Activated T-cell treated with anti-CD3 and anti-CD28 coated beads for 48 hours (primary cell): ENCODE measurements around the gene APBB2.
"Not testable (repeated sequence)": the region's sequence is repeated elsewhere in the genome, so short reads cannot be mapped to it uniquely, and the experiment has no call there.

ENCODE experiments used
- DNase-seq: peaks from one replicate; pipeline ENCODE4 v3.0.0-alpha.2; 2020; ENCODE audit warnings: low read depth

APBB2 gene

DNA sequence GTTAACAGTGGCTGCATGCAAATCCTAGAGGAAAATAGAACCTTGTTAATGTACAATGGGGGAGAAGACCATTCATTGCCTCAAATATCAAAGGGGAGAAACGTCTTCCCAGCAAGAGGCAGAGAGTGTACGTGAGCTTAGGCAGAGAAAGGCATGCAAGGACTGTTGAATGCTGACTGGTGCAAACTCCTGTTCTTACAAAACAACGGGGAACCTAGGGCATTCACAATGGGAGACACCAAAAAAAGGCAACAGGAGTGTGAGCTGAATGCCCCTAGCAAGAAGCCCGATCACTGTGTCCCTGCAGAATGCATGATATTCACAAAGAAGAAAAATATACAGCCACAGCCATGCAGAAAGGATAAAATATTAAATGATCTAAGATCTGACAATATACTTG lies 279.7 kb downstream of the APBB2 start:
- no peak for DNase-seq

DNA sequence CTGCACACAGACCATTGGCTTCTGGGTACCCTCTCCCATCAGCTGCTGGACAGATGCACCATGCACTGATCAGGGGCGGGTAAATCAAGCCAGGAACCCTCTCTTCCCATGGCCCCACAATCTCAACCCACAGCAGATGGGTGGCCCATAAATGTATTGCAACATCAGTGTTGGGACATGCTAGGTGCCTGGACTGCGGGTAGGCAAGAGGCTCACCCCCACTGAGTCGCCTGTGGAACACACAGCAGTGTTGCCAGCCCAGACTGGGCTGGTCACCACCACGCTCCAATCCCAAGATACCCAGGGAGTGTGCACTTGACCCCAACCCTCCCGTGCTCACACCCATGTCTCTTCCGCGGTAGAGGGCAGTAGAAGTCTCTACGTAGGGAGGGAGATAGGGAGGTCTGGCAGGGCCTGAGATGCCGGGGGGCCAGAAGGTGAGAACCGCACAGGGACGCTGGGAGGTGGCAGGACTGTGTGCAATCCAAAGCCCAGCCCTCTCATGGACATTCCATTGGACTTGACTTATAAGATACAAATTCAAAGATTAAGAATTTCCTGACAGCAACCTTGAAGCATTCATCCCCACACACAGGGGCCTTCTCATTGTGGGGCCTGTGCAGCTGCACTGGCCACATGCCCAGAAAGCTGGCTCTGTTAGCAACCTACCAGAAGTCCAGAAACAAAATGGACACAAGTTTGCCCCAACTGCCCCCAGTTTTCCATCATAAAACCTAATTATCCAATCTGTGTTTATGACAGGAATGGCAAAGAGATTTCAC lies 280.9 kb downstream of the APBB2 start:
- DNase-seq: no peak

DNA sequence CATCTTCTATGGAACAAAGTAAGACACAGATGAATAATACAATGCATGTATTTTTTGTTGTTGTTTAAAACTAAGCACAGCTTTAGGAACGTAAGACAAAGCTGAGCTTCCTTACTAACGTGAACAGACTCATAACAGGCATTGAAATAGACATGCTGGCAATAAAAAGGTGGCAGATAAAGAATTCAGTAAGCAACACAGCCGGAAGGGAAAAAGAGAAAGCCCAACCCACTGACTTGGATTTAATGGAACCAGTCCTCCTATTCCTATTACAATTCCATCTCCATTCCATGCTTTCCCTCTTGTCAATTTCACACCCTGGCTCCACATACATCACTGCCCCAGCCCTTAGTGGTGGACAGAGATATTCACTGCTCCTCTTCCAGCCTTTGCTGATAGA lies 282.5 kb downstream of the APBB2 start:
- DNase-seq: no peak

DNA sequence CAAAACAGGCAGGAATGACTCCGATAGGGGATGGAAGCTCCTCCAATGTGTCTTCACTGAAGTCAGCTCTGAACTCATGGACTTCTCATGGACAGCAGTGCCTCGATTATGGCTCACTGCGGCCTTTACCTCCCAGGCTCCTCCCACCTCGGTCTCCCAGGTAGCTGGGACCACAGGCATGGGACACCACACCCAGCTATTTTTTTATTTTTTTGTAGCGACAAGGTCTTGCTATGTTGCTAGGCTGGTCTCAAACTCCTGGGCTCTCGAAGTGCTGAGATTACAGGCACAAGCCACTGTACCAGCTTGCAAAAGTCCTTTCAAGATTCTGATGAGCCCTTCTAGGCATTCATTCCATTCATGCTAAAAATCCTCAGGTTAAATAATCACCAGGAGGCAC lies 283.1 kb downstream of the APBB2 start:
- DNase-seq: no peak

DNA sequence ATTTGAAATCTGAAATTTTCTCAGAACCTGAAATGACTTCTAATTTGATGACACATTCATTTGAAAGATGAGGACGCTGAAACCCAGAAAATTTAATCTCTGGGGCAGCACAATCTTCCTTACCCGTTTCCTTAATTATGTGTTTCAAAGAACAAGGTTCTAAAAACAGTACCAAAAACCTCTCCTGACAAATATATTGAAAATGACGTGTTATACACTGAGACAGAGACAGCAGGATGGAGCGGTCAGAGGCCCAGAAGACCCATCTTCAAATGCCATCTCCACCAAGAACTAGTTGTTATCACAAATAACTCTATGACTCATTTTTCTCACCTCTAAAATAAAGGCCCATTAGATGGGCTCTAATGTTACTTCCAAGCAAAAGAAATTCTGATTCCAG lies 287.3 kb downstream of the APBB2 start:
- no peak for DNase-seq

DNA sequence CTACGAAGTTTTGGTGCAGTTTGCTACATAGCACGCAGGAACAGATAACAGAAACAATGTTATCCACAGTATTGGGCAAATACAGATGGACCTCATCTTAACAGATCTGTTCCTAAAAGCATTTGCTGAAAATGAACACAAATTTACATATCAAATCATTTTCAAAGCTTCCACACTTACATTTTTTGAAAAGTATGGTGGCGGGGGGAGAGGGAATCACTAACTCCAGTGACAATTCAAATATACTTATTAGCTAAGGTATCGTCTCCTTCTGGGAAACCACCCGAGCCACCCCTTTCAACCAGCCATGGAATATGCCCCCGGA lies 289.6 kb downstream of the APBB2 start:
- DNase-seq: no peak

DNA sequence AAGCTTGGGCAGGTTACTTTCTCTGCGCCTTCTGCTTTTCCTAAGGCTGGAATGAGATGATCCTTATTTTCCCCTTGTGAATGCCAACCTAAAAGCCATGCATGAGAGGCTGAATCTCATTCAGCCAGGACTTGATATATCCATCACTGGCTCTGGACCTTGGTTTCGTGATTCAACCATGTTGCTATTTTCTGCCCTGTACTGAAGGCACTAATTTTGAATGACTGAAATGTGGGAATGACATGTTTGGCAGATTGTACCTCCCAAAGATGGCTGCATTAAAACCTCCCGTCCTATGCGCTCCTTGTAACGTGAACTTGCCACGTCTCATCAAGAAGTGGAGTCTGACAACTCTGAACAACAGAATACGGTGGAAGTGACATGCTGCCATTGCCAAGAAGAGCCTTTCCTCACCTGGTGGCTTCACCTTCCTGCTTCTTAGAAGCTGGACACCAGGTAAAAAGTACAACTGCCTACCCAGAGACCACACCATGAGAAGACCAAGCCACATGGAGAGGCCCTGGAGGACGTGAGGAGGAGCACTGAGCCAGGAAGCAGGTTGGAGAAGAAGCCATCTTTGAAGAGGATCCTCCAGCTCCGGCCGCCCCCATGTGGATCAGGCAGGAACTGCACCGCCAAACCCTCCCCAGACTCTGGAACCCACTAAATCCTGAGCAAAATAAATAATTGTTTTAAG lies 290.1 kb downstream of the APBB2 start:
- DNase-seq: peak; percentile 76

DNA sequence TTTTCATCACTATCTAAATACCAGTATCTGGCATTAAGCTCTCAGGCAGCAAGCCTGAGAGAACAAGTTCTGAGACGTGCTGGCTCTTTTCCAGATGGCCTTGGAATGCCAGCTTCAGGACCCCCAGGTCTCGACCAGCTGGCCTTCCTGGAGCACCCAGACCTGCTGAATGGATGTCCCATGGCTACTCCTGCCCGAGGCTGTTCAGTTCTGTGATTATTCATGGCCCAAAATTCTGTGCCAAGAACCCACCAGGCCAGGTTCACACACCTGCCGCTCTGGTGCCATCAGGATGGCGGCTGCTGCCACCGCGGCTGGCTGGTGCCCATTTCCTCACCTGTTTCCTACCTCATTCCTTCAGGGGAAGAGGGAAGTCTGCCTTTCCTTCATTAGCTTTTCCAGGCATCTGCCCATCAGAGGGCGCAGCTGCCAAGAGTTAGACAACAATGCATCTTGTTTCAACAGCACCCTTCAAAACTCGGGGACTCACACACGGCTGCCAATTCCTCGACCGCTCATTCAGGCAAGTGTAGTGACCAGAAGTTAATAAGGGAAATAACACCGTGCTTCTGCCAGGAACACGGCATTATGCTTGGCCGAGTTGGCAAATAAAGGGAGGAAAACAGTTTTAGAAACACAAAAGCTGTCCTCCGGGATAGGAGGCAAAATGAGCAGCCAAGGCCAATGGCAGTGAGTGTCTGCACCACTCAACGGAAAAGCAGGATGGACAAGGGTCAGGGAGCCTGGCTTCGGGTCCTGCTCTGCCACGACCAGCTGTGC lies 290.8 kb downstream of the APBB2 start:
- DNase-seq: no peak

DNA sequence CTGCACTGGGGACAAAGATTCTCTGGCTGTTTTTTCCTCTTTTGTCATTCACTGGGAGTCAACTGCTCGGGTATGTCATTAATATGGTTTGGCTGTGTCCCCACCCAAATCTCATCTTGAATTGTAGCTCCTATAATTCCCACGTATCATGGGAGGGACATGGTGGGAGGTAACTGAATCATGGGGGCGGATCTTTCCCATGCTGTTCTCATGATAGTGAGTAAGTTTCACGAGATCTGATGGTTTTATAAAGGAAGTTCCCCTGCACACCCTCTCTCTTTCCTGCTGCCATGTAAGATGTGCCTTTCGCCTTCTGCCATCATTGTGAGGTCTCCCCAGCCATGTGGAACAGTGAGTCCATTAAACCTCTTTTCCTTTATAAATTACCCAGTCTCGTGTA lies 294.4 kb downstream of the APBB2 start:
- DNase-seq: not testable (repeated sequence)

DNA sequence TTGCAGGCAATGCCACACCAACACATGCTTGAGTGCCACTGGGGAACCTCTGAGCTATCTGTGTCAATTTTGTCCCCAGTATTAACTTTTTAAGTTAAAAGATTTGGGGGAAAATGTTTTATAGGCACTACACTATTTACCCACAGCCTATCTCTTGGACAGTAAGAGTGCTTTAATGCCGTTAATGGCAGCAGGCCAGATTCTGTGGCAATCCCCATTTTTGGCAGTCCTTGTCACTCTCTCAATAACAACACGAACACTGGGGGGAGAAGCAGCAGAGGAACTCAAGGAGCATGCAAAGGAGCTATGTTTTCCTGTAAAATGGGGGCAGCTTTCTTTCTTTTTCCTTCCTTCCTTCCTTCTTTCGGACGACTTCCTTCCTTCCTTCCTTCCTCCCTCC lies 296.0 kb downstream of the APBB2 start:
- DNase-seq: no peak

DNA sequence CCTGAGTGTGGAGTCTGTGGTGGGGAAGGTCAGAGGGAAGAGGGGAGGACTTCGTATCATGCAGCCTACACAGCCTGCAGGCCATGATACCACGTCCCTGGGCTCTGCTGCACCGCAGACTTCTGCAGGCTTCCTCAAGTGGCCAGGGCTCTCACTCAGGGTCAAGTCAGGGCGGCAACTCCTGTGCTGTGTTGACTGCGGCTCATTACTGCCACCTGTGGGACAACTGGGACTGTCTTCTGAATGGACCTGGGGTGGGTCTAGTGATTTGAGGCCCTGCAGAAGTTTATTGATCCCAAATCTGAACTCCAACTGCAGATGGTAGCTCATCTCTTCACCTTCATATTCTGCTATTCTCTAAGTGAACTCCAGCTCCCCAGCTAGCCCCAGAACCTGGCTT lies 297.5 kb downstream of the APBB2 start:
- peak; percentile 52 for DNase-seq

DNA sequence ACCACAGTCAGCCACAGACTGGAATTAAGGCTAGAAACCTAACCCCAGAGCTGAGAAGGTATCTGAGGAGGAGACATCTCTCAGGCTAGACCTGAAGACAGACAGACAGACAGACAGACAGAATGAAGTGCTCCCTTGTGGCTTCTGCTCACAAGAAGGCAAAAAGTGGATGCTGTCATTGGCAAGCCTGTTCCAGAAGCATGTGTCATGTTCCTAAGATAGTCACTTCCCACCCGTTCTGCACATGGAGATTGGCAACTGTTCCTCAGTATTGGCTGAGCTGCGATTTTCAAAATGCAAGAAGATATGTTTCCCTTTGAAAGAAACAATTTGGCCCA lies 298.2 kb downstream of the APBB2 start:
- DNase-seq: no peak

DNA sequence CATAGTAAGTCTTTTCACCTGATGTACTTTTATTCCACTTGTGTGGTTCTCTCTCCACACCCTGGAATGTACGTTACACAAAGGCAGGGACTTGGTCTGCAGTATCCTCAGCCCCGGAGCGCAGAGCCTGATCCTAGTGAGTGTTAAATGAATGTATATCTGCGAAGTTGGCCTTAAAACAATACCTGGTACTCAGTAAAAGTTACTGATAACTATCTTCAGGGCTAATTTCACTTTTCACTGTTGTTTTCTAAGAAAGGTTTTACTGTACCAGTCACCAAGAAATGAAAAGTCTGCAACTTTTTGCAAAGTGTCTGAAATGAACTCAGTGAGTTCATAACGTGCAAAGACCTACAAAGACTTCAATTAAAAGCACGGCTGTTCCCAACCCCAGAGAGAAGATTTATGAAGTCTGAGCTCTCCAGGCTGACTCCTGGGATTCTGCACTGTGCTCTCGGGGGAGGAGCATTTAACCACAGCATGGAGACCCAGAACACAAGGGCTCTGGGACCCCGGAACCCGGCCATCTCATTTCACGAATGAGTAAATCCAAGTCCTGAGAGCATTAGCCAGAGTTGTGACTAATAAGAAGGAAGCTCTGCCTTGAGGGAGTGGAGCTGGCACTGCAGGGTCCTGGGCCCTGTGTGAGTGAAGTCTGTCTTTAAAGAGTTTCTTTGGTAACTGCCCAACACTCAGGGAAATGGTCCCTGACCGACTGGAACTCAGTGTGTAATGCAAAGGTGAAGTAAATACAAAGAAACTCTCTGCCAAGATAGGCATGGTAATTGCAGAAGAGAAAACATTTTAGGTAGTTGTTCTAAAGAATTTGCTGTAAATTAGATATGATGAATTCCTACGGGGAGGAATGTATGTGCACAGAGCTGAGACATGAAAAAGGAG lies 298.8 kb downstream of the APBB2 start:
- DNase-seq: no peak

DNA sequence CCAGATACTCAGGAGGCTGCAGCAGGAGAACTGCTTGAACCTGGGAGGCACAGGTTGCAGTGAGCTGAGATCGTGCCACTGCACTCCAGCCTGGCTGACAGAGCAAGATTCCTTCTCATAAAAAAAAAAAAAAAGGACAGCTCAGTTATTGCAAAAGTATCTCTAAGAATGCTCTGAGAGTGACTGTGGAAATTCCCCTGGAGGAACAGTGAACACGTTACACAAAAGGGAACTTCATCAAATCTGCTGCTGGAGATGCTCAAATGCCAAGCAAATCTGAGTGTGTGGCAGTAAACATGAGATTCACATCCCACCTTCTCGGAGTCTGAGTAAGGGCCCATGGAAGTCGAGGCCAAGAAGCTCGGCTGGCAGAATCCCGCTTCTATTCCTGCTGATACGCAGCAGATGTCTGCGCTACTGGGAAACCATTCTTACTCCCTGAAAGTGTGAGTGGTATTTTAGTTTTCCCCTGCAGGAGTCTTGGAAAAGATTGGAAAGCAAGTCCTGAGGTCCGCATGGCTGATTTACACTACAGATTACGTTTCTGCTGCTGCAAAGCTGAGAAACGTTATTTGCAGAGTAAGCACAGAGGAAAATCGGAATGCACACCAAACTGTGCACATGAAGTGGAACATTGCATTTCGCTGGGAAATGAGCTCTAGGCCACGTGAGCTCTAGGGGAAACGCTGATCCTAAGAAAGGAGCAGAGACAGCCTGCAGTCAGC lies 301.7 kb downstream of the APBB2 start:
- DNase-seq: no peak

DNA sequence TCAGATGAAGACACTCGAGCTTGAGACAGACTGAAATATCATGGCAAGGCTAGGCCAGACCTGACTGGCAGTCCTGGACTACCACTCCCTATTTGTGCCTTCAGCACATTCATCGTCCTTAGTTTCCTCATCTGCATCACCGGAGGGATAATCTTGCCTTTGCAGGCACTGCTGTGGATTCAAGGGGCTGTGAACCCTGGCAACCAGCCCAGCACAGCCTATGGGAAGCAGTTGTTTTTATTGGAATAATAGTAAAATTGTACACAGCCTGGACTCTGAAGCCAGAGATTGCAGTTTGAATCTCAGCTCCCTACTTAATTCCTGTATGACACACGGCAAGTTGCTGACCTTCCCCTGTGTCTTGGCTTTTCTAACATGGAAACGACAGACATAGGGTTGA lies 303.6 kb downstream of the APBB2 start:
- DNase-seq: no peak

DNA sequence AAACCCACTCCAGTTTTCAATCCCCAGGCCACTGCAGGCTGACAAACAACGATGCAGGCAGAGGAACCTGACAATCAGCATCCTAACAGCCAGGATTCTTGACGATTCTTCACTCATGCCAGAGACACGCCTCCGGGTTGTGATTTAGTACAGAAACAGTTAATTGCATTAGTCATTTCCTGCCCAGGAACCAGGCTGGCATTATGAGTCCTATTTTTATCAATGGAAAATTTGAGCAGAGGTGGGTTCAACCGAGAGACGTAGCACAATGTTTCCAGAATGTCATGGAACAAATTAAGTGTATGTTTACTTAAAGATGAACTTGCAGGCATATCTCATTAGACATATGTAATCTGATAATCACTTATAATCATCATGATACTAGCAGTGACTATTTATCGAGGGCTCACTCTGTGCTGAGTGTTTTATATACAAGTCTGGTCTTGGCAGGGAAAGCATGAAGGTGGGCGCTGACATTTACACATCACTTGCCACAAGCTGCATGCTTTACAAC lies 304.9 kb downstream of the APBB2 start:
- DNase-seq: no peak

DNA sequence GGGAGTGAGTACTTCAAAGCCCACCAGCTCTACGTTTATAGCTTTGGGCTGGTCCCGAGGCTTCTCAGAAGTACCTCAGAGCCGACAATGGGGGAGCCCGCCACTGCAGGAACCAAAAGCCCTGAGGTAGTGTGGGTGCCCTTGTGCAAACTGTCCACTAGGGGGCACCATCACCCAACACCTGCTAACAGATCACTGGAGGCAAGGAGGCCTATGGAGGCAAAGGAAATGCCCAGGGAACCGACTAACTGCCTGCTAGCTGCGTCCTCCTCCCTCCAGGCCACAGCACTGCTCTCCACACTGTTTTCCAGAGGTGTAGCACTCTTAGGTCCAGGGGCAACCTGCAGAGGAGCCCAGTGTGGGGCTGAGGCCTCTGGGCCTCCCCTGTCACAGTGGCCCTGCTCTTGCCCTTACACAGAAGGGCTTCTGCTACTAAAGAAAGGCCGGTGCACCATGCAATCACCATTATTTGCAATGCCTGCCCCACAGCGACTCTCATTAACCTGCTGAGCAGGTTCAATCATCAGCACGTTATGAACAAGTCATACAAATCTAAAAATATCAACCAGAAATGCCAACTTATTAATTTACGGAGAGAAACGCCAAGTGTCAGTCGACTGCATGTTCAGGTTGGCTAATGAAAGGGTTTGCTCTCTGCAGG lies 305.5 kb downstream of the APBB2 start:
- peak; percentile 67 for DNase-seq

DNA sequence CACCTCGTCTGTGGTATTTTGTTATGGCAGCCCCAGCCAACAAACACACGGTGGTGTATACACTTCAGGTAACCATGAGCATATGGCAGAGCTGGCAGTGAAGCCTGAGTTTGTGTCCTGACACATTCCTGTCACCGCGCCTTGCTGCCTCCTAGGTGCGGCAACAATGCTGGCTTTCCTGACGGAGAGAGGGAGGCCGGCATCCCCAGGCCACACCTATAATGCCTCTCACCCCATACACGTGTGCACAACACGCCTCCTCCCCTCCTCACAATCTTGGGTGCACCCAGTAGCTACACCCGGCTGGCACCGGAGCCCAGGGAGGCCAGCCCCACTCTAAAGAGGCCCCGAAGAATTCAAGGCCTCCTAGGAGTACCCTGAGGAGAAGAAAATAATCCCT lies 306.0 kb downstream of the APBB2 start:
- no peak for DNase-seq

DNA sequence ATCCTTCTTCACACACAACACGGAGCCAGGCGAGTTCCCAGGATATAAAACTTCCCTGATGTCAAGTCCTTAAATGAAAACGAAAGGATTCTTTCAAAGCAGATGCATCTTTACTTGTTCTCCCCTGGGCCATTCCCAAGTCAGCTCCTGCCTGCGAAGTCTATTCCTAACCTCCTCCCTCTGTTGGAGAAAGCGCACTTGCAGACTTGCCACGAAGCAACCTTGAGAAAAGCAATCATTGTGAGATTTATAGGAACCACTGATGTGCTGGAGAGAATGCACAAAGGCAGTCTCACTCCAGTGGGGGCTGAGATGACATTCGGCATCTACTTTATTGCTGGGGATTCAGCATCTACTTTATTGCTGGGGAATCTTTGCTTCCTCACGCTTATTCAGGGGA lies 308.9 kb downstream of the APBB2 start:
- DNase-seq: no peak

DNA sequence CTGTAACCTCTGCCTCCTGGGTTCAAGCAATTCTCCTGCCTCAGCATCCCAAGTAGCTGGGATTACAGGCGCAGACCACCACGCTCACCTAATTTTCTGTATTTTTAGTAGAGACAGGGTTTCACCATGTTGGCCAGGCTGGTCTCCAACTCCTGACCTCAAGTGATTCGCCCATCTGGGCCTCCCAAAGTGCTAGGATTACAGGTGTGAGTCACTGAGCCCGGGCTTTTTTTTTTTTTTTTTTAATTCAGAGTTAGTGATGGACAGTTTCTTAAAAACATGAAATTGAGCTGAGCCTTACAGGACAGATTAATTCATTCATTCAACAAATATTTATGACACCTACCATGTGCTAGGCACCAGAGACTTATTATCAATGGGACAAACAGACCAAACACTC lies 313.8 kb downstream of the APBB2 start:
- DNase-seq: not testable (repeated sequence)
